Endothelial cell of umbilical vein (primary cell): ENCODE measurements around the gene UNC5A.

Source experiments
- POLR2A ChIP-seq: IDR thresholded peaks from 2 replicates; pipeline ENCODE4 v1.6.1; 2012; ENCODE audit warnings: low read depth, mild to moderate bottlenecking, control low read depth, low read length
- TF ChIP-seq, protein P1 (sequence below), 2 donors: IDR thresholded peaks; 1 replicate in 1 of 2; 2 replicates in 1 of 2; pipeline ENCODE4 v1.5.1; 2011; ENCODE audit warnings: low read length in 2 of 2, mild to moderate bottlenecking in 2 of 2, moderate library complexity in 2 of 2, control low read depth in 1 of 2, inconsistent platforms in 1 of 2, low read depth in 1 of 2; ENCODE audit not compliant: insufficient read depth in 1 of 2; ENCODE audit errors: extremely low read depth in 1 of 2

DNA sequence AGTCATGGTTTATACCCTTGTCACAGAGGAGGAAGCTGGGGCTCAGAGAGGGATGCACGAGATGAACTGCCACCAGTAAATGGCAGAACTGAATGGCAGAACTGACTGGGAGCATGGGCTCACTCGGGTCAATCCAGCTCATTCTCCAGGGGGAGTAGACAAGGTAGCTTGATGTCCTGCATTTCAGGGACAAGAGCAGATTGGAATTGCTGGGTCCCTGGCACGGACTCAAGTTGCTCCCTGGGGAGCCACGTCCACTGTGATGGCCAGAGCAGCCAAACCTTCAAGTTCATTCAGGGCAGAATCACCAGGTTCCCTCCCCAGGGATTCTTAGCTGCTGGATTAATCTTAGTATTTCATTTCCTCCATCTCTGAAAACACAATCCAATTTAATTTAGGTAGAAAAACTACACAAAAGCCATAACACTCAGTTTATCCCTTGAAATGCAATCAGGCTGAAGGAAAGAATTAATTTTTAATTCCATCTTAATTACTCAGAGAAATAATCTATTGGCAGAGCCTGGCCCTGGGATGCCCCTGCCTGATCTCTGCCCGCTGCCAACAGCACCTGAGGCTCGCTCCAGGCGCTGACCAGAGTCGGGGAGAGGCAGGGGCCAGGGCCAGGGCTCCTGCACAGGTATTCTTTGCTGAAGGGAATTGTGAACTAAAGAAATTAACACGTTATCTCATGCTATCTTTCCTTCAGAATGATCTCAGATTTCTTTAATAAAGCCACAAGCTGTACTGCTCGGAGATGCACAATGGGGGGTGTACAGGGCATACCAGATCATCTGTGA, 42.0 kb upstream of the UNC5A start:
- TF ChIP-seq POLR2A = no peak
- TF ChIP-seq, protein P1, sequence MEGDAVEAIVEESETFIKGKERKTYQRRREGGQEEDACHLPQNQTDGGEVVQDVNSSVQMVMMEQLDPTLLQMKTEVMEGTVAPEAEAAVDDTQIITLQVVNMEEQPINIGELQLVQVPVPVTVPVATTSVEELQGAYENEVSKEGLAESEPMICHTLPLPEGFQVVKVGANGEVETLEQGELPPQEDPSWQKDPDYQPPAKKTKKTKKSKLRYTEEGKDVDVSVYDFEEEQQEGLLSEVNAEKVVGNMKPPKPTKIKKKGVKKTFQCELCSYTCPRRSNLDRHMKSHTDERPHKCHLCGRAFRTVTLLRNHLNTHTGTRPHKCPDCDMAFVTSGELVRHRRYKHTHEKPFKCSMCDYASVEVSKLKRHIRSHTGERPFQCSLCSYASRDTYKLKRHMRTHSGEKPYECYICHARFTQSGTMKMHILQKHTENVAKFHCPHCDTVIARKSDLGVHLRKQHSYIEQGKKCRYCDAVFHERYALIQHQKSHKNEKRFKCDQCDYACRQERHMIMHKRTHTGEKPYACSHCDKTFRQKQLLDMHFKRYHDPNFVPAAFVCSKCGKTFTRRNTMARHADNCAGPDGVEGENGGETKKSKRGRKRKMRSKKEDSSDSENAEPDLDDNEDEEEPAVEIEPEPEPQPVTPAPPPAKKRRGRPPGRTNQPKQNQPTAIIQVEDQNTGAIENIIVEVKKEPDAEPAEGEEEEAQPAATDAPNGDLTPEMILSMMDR (IDR thresholded peaks at IDR 0.05; ENCODE audit: extremely low read depth in 1 of 2, insufficient read depth in 1 of 2, low read depth in 1 of 2, low read length in 2 of 2) = no peak
